HG03045 (cell line): ENCODE measurements around the gene CRYGS.
"Not testable (repeated sequence)": the region's sequence is repeated elsewhere in the genome, so short reads cannot be mapped to it uniquely, and the experiment has no call there.

ENCODE experiments used
- ATAC-seq: cut with Tn5 transposase; IDR thresholded peaks from one replicate; pipeline ENCODE4 v1.9.1; 2021; ENCODE audit warnings: mild to moderate bottlenecking, moderate library complexity; ENCODE audit not compliant: unreplicated experiment

CRYGS gene

DNA sequence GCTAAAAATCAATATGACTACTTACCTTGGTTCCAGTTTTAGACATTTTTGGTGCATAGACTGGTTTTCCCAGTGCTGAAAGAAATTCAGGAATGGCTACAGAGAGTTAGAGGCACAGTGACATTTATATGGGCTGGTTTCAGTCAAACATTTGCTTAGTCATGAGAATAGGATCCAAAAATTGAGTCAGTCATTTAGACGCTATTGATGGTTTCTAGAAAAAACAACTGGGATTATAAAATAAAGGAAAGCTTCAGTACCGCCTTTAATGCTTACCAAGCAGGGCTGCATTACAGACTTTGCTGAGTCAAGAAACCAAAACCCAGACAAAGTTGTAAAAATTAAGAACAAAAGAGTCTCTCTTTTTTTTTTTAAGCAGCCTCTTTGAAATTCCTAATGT, at the start of gene CRYGS:
CRYGS (minus strand) TSS at position 100 of the 400 bp plus-strand sequence; CDS start at position 46, 54 bp downstream.
- ATAC-seq = no peak

DNA sequence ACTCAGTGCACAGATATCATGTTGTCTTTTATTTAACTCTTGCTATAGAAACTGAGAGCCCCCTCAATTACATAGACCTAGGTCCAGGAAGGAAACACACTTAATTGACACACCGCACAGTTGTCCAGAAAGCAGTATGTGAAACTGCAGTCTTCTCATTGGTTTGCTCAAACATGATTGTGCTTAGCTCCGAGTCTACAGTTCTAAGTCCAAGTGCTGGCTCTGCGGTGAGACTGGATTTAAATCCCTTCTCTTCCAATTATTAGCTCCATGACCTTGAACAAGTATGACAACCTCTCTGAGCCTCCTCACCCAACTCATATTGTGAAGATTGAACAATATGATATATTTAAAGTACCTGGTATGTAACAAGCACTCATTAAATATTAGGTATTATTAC, 49.7 kb upstream of the CRYGS start:
- ATAC-seq = no peak

DNA sequence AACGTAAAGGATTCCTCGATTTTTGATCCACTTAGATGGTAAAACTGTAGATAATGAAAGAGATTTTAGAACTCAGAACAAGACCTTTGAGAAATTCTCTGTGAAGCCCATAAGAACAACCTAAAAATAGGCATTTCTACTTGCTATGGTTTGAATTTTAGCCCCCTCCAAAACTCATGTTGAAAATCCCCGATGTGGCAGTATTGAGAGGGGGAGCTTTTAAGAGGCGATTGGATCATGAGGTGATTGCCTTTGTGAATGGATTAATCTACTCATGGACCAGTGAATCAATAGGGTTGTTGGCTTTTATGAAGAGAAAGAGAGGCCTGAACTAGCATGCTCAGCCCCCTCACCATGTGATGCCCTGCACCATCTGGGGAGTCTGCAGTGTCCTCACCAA, 48.5 kb upstream of the CRYGS start:
- no peak for ATAC-seq

DNA sequence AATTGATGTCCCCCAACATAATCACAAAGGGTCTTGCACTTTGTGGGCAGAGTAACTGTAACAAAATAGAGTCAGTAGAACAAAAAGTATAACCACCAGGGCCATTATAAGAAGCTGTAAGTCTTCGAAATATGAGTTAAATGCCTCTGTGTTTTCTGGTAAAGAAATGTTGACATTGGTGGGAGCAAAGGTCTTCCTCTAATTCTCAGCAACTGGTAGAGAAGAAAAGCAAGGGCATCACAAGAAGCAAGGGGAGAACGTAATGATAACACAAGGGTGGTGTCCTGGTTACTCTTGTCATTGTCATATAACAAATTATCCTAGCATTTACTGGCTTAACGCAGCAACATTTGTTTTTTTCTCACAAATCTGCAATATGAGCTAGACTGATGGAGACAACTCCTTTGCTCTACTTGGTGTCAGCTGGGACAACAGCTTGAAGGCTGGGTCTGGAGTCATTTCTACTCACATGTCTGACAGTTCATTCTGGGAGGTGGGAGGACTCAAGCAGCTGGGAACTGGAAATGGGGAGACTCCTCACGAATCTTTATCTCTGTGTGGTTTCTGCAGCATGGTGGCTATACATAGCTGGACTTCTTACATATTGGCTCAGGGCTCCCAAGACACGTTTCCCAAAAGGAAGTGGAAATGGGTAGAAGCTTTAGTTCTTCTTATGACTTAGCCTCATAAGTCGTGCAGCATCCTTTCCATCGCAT, 46.6 kb upstream of the CRYGS start:
- no peak for ATAC-seq

DNA sequence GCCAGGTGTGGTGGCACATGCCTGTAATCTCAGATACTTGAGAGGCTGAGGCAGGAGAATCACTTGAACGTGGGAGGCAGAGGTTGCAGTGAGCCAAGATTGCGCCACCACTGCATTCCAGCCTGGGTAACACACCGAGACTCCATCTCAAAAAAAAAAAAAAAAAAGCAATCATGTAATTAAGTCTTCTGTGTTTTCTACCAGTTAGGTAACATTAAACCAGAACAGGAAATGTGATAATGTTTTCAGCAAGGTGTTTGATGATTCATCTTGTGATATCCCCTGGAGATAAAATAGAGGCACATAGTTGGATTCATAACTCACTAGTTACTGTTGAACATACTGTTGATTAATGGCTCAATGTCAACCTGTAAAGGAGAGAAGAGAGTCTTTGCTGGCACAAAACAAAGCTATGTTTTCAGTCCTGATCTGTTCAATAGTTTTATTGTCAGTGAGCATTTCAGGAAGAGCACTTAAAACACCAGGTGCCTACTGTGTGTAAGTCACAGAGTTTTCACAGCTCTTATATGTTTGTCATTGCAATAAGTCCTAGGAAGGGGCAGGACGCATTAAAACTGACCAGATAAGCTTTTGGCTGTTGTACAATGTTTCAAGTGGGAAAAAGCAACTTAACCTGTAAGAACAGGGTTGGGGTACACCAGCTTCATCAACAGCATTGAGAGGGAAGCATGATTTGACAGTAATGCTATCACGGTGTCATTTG, 45.8 kb upstream of the CRYGS start:
- no peak for ATAC-seq

DNA sequence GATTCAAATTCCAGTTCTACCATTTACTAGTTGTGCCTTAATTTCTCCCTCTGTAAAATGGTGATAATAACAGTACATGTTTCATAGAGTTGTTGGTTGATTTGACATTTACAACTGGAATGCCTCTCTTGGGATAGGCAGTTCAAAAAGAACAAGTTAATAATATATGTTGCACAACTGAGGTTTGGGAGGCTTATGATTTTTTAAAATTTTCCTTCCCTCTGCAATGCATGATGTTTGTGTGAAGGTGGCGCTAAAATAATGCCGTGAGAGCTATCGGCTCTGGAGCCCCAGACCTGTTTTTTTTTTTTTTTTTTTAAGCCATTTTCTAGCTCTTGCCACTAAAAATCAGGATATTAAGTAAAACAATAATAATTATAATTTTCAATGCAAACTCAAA, 44.9 kb upstream of the CRYGS start:
- ATAC-seq = no peak

DNA sequence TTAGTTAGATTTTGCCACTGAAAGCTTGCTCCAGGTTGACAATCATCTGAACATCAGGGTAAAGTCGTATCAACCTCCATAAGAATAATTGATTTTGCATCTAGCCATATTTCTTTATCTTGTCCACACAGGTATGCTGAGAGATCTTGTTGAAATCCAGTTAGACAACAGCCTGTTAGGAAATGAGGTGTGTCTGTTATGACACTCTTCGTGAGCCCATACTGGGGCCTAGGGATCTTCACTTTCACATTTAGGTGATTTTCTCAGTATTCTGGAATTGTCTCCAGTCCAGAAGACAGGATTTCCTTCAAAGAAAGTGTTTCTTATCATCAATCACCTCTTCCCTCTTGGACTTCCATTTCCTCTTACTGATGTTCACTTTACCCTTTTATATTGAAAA, 44.5 kb upstream of the CRYGS start:
- ATAC-seq = no peak

DNA sequence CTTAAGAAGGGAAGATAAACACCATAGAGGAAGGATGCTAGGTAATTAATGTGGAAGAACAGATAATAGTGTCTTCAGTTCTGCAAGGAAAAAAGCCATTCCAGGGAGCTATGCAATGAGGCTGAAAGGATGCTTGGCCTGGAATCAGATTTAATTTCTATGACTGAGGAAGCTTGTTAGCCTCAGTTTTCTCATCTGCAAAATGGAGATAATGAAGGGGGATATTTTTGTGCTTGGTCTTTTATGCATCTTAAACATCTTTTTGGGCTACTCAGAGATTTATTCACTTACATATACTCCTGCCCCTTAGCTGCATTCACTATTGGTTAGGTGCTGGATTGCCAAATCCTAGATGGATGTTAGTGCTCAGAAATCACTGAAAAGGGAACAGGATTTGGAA, 43.0 kb upstream of the CRYGS start:
- no peak for ATAC-seq

DNA sequence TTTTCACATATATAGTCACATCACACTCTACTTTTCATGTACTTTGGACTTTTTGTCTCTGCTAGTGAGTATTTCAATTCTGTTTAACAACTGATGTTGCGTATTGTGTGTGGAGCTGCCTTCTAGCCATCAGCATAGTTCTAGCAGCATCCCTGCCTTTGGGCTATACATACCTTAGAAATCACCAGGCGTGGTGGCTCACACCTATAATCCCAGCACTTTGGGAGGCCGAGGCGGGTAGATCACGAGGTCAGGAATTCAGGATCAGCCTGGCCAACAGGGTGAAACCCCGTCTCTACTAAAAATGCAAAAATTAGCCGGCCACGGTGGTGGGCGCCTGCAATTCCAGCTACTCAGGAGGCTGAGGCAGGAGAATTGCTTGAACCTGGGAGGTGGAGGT, 42.1 kb upstream of the CRYGS start:
- not testable (repeated sequence) for ATAC-seq

DNA sequence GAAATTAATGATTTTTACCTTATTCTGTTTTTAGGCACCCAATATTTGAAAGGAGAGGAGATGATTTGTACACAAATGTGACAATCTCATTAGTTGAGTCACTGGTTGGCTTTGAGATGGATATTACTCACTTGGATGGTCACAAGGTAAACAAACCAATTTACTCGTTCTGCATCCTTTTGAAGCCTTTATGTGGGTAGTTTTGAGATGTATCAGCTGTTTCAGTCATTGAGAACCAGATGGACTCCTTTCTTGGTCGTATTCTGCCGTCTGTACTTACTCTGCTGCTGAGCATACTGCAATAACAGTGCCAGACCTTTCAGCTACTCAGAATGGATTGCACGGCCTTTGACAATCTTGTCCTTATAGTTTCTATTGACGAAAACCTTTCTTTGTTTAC, 39.7 kb upstream of the CRYGS start:
- ATAC-seq = no peak

DNA sequence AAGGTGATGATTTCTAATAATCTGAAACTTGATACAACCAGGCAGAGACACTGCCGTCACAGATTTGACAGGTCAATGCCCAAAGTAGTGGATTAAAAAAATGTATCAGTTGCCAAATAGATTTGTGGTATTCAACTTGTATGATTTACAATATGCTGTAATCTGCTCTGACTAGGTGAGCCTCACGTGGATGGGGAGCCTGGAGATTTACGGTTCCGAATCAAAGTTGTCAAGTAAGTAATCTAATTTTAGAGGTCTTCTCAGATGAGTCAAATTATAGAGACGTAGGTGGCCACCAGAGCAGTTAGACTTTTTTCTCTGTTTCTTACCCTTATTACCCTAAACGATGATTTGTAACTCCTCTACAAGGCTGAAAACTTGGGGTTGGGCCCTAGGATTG, 38.4 kb upstream of the CRYGS start:
- no peak for ATAC-seq

DNA sequence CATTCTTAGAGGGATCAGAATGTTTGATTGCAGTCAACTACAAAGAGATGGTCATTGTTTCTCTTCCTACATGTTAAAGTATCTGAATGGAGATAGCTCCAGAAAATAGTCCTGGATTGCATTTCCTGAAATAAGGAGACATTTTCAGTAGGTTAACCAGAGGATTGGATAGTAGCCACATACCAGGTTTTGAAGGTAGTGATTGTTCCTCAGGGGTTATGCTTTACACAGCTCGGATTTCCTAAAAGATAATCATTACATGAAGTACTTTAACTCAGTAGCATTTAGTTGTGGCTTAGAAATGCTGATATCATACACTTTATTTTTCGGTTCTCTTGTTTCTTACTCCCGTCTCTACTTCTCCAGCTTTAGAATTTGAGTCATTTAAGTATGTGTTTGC, 36.6 kb upstream of the CRYGS start:
- no peak for ATAC-seq

DNA sequence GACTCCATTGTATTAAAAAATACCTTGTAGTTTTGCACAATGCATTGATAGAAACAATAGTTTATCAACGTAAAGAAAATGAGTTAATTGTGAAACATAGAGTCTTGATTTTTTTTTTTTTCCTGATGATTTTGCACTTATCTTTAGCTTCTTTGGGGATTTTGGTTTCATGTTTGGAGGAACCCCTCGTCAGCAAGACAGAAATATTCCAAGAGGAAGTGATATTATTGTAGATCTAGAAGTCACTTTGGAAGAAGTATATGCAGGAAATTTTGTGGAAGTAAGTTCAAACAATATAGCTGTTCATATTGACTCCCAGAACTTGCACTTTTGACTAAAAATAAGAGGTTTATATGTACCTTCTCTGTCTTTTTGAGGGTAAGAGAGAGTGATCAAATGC, 33.3 kb upstream of the CRYGS start:
- ATAC-seq = no peak

DNA sequence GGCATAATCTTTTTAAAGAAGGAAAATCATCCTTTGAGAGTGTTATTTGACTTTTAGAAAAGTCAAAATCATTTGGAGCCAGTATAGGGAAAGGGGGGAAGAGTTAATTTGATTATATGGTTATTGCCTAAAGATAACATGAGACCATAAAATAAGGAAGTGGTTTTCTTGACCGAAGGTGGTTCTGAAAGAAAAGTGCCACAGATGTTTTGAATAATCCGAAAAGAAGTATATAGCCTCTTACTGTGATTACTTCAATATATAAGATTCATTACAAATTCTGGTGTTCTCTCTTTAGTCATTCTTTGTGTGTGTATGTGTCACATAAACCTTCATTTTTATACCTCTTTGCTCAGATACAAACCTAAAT, 27.4 kb upstream of the CRYGS start:
- ATAC-seq = no peak

DNA sequence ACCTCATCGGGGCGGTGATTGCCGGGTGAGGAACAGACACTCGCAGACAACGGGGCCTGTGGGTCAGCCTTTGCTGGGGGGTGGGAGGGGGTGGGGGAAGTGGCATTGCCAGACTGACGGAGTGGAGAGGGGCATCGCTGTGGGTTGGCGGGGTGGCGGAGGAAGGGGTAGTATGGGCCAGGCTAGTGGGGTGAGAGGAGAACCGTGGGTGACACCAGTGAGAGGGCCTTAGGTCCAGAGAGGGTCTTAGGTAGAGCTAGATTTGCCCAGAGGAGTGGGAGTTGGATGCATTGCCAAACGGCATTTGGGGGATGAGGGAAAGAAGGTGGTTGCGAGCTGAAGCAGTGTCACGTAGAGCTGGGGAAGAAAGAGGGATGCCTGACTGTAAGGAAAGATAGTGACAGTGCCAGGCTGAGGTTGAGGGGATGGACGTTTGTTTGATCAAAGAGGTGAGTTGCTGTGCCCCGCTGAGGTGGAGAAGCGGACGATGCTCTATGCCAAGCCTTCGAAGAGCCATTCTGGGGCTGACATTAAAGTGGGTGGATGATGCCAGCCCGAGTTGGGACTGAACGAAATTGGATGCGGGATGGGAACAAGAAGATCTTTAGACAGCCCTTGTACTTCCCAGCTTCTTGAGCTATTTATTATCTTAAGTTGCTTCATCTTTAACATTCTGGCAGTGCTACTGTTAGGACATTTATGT, 26.9 kb upstream of the CRYGS start:
- ATAC-seq = no peak

DNA sequence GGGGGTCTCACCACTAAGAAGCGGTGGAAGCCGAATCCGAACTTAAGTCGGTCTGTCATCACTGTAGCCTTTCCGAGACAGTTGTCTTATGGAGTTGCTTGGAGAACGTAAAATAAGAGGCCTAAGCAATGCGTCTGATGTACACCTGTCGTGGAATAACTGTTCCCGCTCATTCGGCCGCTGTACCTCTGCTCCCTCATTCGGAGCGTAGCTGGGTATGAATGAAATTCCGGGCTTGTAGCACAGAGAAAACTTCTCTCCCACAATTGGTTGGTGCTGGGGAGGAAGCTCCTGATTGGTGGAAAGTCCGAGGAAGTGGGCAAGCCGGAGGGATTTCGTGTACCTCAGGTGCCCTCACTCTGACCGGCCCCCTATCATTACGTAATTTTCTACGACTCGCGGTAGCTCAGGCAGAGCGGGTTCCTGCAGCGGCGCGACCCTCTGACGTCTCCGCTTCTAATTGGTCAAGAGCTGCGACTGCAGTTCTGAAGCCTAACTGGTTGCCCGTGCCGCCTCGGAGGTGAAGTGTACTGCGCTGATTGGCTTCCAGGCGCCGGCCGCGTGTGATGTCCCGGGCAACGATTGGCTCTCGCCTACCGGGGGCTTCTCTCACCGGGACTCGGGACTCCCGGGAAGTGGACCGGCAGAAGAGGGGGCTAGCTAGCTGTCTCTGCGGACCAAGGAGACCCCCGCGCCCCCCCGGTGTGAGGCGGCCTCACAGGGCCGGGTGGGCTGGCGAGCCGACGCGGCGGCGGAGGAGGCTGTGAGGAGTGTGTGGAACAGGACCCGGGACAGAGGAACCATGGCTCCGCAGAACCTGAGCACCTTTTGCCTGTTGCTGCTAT, 26.1 kb upstream of the CRYGS start, which contains the start of gene DNAJB11:
DNAJB11 (plus strand) TSS at position 625 of the 845 bp plus-strand sequence; CDS start at position 803, 178 bp downstream.
- peak; percentile 83 for ATAC-seq

DNA sequence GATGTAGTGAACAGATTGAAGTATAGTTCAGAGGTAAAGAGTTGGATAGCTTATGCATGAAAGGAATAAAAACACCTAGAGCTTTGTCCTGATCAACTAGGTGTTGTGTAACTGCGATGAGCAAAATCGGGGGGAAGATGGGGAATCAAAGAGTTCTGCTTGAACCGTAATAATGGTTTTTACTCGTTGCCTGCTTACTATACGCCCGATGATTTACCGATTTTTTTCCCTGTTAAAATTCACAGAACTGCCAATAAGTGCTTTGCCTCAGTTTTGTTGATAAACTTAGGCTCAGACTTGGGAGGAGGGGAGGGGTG, 25.6 kb upstream of the CRYGS start:
- no peak for ATAC-seq

DNA sequence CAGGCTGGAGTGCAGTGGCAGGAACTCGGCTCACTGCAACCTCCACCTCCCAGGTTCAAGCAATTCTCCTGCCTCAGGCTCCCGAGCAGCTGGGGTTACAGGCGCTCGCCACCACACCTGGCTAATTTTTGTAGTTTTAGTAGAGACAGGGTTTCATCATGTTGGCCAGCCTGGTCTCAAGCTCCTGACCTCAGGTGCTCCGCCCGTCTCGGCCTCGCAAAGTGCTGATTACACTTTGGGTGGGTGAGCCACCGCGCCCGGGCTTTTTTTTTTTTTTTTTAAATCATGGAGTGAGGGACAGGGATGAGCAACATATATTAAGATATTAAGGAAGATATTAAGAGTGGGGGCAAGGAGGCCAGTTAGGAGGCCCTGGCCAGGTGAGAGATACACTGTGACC, 25.2 kb upstream of the CRYGS start:
- ATAC-seq = not testable (repeated sequence)

DNA sequence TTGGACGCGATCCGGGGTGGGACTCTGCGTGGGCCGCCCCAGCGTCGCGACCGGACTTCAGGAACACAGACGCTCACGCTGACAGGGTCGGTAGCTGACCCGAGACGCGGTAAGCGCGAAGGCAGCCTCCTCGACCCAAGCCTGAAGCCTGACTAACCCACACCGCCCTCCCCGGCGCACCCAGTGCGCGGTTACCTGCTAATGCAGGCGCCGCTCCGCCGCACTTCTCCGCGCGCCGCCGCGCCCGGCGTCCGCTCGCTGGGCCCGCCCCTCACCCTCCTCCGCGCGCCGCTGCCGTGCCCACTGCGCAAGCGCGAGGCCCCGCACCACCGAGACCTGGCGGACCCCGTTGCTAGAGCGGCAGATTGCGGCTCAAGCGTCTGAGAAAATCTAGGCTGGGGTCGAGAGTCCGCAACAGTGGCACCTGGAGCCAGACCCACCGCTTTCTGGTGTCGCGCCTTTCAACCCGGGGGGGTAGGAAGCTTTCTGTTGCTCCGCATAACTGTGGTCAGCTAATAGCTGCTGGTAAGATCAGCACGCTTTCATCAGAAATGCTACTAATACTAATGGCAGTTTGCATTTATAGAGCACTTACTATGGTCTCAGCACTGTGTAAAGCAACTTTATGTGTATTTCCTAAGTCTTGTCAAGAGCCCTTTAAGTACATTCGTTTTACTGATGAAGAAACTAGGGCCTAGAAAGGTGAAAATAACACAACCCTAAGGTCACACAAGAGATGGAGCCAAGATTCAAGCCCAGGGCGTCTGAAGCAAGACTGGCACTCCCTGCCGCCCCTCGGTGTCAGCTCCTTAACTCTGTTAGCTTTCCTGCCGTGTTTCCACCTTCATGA, 23.1 kb upstream of the CRYGS start, which contains the start of gene TBCCD1:
TBCCD1 (minus strand) TSS at position 268 of the 850 bp plus-strand sequence. CDS start 3,010 bp downstream, outside the sequence.
- peak; percentile 44 for ATAC-seq

DNA sequence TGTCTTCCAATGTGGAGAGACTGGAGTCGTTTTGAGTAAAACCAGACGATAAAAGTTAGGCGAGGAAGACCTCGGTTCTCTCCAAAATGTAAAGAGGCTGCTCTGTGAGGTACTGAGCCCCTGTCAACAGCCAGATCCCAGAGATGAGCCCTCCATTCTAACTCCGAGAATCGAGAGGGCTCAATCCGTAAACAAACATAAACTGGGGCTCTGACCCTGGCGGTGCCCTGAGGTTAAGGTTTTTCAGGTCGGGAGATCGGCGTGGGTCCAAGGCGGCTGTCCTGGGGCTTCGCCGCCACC, 22.5 kb upstream of the CRYGS start:
- no peak for ATAC-seq
